ENCODE data around the gene TNFSF13B.

DNA sequence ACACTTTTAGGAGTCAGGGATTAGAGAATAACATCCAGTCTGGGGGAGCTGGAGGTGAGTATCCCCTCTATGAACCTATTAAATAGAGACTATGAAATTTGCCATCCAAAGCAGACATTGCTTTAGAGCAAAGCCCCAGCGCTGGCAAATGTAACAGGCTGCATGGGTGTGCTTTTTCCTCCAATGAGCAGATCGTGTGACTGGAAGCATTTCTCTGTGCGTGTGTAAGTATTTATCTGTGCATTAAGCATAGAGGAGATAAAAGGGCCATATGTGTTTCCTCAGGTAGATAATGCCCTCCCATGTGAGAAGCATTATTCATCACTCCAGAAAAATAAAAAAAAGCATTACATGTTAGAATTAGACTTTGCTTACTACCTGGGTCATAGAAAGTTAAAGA lies 924 bp downstream of the TNFSF13B start:
- TF ChIP-seq POLR2AphosphoS5 (IDR thresholded peaks at IDR 0.05; ENCODE audit: insufficient read depth, low read depth, low read length): no peak
- TF ChIP-seq MAX (IDR thresholded peaks at IDR 0.05; ENCODE audit: insufficient read depth, insufficient read length): no peak
- TF ChIP-seq, protein P1, sequence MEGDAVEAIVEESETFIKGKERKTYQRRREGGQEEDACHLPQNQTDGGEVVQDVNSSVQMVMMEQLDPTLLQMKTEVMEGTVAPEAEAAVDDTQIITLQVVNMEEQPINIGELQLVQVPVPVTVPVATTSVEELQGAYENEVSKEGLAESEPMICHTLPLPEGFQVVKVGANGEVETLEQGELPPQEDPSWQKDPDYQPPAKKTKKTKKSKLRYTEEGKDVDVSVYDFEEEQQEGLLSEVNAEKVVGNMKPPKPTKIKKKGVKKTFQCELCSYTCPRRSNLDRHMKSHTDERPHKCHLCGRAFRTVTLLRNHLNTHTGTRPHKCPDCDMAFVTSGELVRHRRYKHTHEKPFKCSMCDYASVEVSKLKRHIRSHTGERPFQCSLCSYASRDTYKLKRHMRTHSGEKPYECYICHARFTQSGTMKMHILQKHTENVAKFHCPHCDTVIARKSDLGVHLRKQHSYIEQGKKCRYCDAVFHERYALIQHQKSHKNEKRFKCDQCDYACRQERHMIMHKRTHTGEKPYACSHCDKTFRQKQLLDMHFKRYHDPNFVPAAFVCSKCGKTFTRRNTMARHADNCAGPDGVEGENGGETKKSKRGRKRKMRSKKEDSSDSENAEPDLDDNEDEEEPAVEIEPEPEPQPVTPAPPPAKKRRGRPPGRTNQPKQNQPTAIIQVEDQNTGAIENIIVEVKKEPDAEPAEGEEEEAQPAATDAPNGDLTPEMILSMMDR (IDR thresholded peaks at IDR 0.05; ENCODE audit: extremely low read depth in 1 of 2, insufficient read depth in 1 of 2, low read depth in 1 of 2, low read length in 2 of 2): no peak
- no peak for TF ChIP-seq GATA2 (IDR thresholded peaks at IDR 0.05; ENCODE audit: insufficient read depth, insufficient read length, low read depth, low read length)
- TF ChIP-seq MYC (IDR thresholded peaks at IDR 0.05; ENCODE audit: low read depth, low read length): no peak
- TF ChIP-seq POLR2A (IDR thresholded peaks at IDR 0.05; ENCODE audit: low read depth, low read length): no peak
- TF ChIP-seq EZH2 (IDR thresholded peaks at IDR 0.05; ENCODE audit: borderline replicate concordance, low read depth, low read length, severe bottlenecking): no peak
- no peak for TF ChIP-seq FOS (IDR thresholded peaks at IDR 0.05; ENCODE audit: borderline replicate concordance, insufficient read depth, low read length)
- no peak for TF ChIP-seq JUN (IDR thresholded peaks at IDR 0.05; ENCODE audit: borderline replicate concordance, insufficient read depth, insufficient read length, low read depth)
